Liver (tissue), 9 donors: ENCODE measurements around the gene PLCB1. TPM values are rescaled to one million over a fixed set of nuclear protein-coding genes. Genes with fewer than 3 reads are reported as not detected.

Source experiments
- DNase-seq: peaks from one replicate; pipeline ENCODE4 v3.0.0-alpha.2; 2017; ENCODE audit warnings: low spot score
- H3K27ac ChIP-seq, 2 donors: one replicate each; pipeline ENCODE4 v1.7.0; 2013; ENCODE audit warnings: inconsistent platforms in 2 of 2, low read length in 2 of 2, control low read depth in 1 of 2, low read depth in 1 of 2, mild to moderate bottlenecking in 1 of 2
- H3K27me3 ChIP-seq, 4 donors: one replicate each; pipeline versions ENCODE4 v1.6.1 to v1.7.0; 2013; ENCODE audit warnings: low read length in 3 of 4, inconsistent platforms in 1 of 4, mild to moderate bottlenecking in 1 of 4, moderate library complexity in 1 of 4; ENCODE audit not compliant: control insufficient read depth in 4 of 4, insufficient read depth in 4 of 4
- H3K36me3 ChIP-seq, 4 donors: one replicate each; pipeline versions ENCODE4 v1.6.1 to v1.7.0; 2013; ENCODE audit warnings: low read length in 3 of 4, mild to moderate bottlenecking in 3 of 4, low read depth in 1 of 4, moderate library complexity in 1 of 4; ENCODE audit not compliant: control insufficient read depth in 4 of 4, insufficient read depth in 3 of 4
- H3K4me1 ChIP-seq, 4 donors: one replicate each; pipeline versions ENCODE4 v1.6.1 to v1.7.0; 2013; ENCODE audit warnings: low read length in 3 of 4, mild to moderate bottlenecking in 3 of 4, moderate library complexity in 1 of 4; ENCODE audit not compliant: control insufficient read depth in 4 of 4, insufficient read depth in 4 of 4
- H3K4me3 ChIP-seq, 3 donors: one replicate each; pipeline versions ENCODE4 v1.6.1 to v1.7.0; 2013; ENCODE audit warnings: low read length in 3 of 3, control low read depth in 1 of 3, low read depth in 1 of 3, mild to moderate bottlenecking in 1 of 3
- H3K9ac ChIP-seq, 2 donors: one replicate each; pipeline ENCODE4 v1.7.0; 2013; ENCODE audit warnings: low read length in 2 of 2, mild to moderate bottlenecking in 2 of 2, moderate library complexity in 2 of 2, control low read depth in 1 of 2, low read depth in 1 of 2
- H3K9me3 ChIP-seq, 4 donors: one replicate each; pipeline versions ENCODE4 v1.6.1 to v1.7.0; 2013; ENCODE audit warnings: low read length in 3 of 4; ENCODE audit not compliant: control insufficient read depth in 4 of 4
- CTCF ChIP-seq: fragments of 150-350 bp; IDR thresholded peaks from 2 replicates; pipeline ENCODE4 v1.5.1; 2017; ENCODE audit warnings: improper control_type of control experiment, low read depth, low read length; ENCODE audit not compliant: missing input control
- EGR1 ChIP-seq, 2 donors: IDR thresholded peaks; 2 replicates each; pipeline ENCODE4 v1.6.1; 2016 to 2018; ENCODE audit warnings: antibody characterized with exemption in 2 of 2, low read depth in 2 of 2
- FOXA1 ChIP-seq: IDR thresholded peaks from 2 replicates; pipeline ENCODE4 v1.6.1; 2016; ENCODE audit warnings: antibody characterized with exemption
- FOXA2 ChIP-seq: IDR thresholded peaks from 2 replicates; pipeline ENCODE4 v1.6.1; 2016; ENCODE audit warnings: antibody characterized with exemption
- GABPA ChIP-seq, 2 donors: IDR thresholded peaks in 1 of 2; conservative IDR thresholded peaks in 1 of 2; 2 replicates each; pipeline ENCODE4 v1.6.1; 2016; ENCODE audit warnings: antibody characterized with exemption in 2 of 2, mild to moderate bottlenecking in 1 of 2, moderate library complexity in 1 of 2
- HNF4A ChIP-seq, 2 donors: conservative IDR thresholded peaks; 2 replicates each; pipeline ENCODE4 v1.6.1; 2016; ENCODE audit warnings: antibody characterized with exemption in 2 of 2, mild to moderate bottlenecking in 2 of 2
- HNF4G ChIP-seq: IDR thresholded peaks from 2 replicates; pipeline ENCODE4 v1.6.1; 2016; ENCODE audit warnings: antibody characterized with exemption
- JUND ChIP-seq, 2 donors: IDR thresholded peaks; 2 replicates each; pipeline ENCODE4 v1.6.1; 2016; ENCODE audit warnings: antibody characterized with exemption in 2 of 2
- NR2F2 ChIP-seq: IDR thresholded peaks from 2 replicates; pipeline ENCODE4 v1.6.1; 2016; ENCODE audit warnings: antibody characterized with exemption
- RAD21 ChIP-seq, 2 donors: IDR thresholded peaks; 2 replicates each; pipeline ENCODE4 v1.6.1; 2016; ENCODE audit warnings: antibody characterized with exemption in 2 of 2, mild to moderate bottlenecking in 2 of 2
- REST ChIP-seq: IDR thresholded peaks from 2 replicates; pipeline ENCODE4 v1.6.1; 2016; ENCODE audit warnings: antibody characterized with exemption, mild to moderate bottlenecking
- RXRA ChIP-seq, 2 donors: IDR thresholded peaks; 2 replicates each; pipeline ENCODE4 v1.6.1; 2017 to 2018; ENCODE audit warnings: antibody characterized with exemption in 2 of 2, mild to moderate bottlenecking in 1 of 2
- SP1 ChIP-seq: IDR thresholded peaks from 2 replicates; pipeline ENCODE4 v1.6.1; 2018; ENCODE audit warnings: antibody characterized with exemption, mild to moderate bottlenecking
- TAF1 ChIP-seq: conservative IDR thresholded peaks from 2 replicates; pipeline ENCODE4 v1.6.1; 2016; ENCODE audit warnings: antibody characterized with exemption, mild to moderate bottlenecking
- YY1 ChIP-seq: IDR thresholded peaks from 2 replicates; pipeline ENCODE4 v1.6.1; 2016; ENCODE audit warnings: antibody characterized with exemption, mild to moderate bottlenecking
- WGBS: extraction: QIAGEN DNeasy Blood & Tissue Kit; methylation state at CpG from one replicate; pipeline ENCODE4 v1.1.7; 2013; 5-methylcytosine and 5-hydroxymethylcytosine counted together
- polyA plus RNA-seq, 2 donors: library from polyadenylated mRNA; stranded (reverse) in 1 of 2; unstranded in 1 of 2; fragments of 200-250 nt in 1 of 2; fragments of >200 nt in 1 of 2; fragmentation: Nextera tagmentation in 1 of 2; extraction: Ambion mirVana in 1 of 2; gene quantifications; one replicate each; pipeline versions ENCODE4 v1.2.1 to v1.2.3, GENCODE V29; 2013 to 2015
- total RNA-seq, 2 donors: library from RNA; depleted of rRNA; stranded (reverse); fragments of >200 nt; gene quantifications; one replicate each; pipeline ENCODE4 v1.2.3, GENCODE V29; 2014
- TF ChIP-seq, protein P1 (sequence below): IDR thresholded peaks from 2 replicates; pipeline ENCODE4 v1.6.1; 2016; ENCODE audit warnings: antibody characterized with exemption
- TF ChIP-seq, protein P2 (sequence below): IDR thresholded peaks from 2 replicates; pipeline ENCODE4 v1.6.1; 2016; ENCODE audit warnings: antibody characterized with exemption
- TF ChIP-seq, protein P3 (sequence below): IDR thresholded peaks from 2 replicates; pipeline ENCODE4 v1.6.1; 2016; ENCODE audit warnings: antibody characterized with exemption
- donor health status: healthy.
- donor health status: healthy.
- donor health status: healthy.
- donor health status: healthy.
- donor health status: healthy.

The PLCB1 gene
- total and polyA plus RNA-seq, 4 donors: 3.7 to 13.5 (median 5.9) TPM

DNA sequence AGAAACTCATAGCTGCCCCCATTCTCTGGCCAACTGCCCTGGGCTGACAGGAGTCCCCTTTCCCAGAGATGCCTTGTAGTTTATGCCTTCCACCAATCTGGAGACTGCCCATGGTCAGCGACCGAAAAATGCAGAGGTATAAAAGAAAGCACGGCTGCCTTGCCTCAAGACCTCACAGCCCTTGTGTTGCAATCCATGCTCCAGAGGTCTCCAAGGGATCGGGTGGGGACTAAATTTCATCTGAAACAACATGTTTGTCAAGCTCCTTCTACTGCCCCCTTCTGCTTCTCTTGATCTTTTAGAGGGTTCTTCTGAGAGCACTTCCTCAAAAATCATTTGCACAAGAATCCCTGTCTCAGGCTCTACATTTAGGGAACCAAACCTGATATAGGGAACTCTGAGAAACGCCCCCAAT is 128.8 kb downstream of the PLCB1 start (continued):
- TF ChIP-seq TAF1 (no peak), REST (no peak)

DNA sequence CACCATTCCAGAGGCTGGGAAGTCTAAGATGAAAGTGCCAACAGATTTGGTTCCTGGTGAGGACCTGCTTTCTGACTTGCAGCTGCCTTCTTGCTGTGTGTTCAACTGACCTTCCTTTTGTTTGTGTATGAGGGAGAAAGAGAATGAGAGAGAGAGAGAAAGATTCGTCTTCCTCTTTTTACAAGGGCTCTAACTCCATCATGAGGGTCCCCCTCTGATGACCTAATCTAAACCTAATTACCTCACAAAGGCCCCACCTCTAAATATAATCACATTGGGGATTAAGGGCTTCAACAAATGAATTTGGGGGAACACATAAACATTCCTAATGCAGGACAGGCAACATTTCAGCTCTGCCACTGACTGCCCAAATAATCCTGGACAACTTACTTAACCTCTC is 130.7 kb downstream of the PLCB1 start:
- H3K4me1 ChIP-seq: no peaks in the 10 kb centered on the region
- H3K27ac ChIP-seq: no peak overlapping the region
- H3K27me3 ChIP-seq: no peaks in the 10 kb centered on the region
- H3K9me3 ChIP-seq: no peaks in the 10 kb centered on the region
- H3K9ac ChIP-seq: no peak overlapping the region
- H3K36me3 ChIP-seq: no peaks in the 10 kb centered on the region
- WGBS: 74% methylated on average over 1 of the region's 1 CpG
- no peak for DNase-seq
- no peak for TF ChIP-seq GABPA (IDR thresholded peaks at IDR 0.05 in 1 of 2, conservative IDR thresholded peaks at IDR 0.05 in 1 of 2)
- no peak for TF ChIP-seq REST
- no peak for TF ChIP-seq HNF4G
- no peak for TF ChIP-seq JUND (IDR thresholded peaks at IDR 0.05)
- TF ChIP-seq, protein P1, sequence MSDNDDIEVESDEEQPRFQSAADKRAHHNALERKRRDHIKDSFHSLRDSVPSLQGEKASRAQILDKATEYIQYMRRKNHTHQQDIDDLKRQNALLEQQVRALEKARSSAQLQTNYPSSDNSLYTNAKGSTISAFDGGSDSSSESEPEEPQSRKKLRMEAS: no peak
- TF ChIP-seq HNF4A (conservative IDR thresholded peaks at IDR 0.05): no peak
- TF ChIP-seq CTCF: no peak
- no peak for TF ChIP-seq YY1
- no peak for TF ChIP-seq FOXA2
- no peak for TF ChIP-seq RAD21 (IDR thresholded peaks at IDR 0.05)
- no peak for TF ChIP-seq TAF1
- TF ChIP-seq FOXA1: no peak
- TF ChIP-seq, protein P2, sequence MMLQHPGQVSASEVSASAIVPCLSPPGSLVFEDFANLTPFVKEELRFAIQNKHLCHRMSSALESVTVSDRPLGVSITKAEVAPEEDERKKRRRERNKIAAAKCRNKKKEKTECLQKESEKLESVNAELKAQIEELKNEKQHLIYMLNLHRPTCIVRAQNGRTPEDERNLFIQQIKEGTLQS: no peak
- no peak for TF ChIP-seq SP1
- no peak for TF ChIP-seq NR2F2
- TF ChIP-seq EGR1 (IDR thresholded peaks at IDR 0.05; ENCODE audit: low read depth in 2 of 2): no peak
- TF ChIP-seq, protein P3, sequence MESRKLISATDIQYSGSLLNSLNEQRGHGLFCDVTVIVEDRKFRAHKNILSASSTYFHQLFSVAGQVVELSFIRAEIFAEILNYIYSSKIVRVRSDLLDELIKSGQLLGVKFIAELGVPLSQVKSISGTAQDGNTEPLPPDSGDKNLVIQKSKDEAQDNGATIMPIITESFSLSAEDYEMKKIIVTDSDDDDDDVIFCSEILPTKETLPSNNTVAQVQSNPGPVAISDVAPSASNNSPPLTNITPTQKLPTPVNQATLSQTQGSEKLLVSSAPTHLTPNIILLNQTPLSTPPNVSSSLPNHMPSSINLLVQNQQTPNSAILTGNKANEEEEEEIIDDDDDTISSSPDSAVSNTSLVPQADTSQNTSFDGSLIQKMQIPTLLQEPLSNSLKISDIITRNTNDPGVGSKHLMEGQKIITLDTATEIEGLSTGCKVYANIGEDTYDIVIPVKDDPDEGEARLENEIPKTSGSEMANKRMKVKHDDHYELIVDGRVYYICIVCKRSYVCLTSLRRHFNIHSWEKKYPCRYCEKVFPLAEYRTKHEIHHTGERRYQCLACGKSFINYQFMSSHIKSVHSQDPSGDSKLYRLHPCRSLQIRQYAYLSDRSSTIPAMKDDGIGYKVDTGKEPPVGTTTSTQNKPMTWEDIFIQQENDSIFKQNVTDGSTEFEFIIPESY: no peak
- TF ChIP-seq RXRA (IDR thresholded peaks at IDR 0.05): no peak
- H3K4me3 ChIP-seq: no peak overlapping the region
